A549 (cell line): ENCODE results near the gene SLC1A2.

Experiments
- MAFK ChIP-seq: fragments of 450-650 bp; IDR thresholded peaks from 2 replicates; pipeline ENCODE4 v1.6.1; 2014; ENCODE audit not compliant: partially characterized antibody
- PHF8 ChIP-seq: fragments of 200-600 bp; sonication (generic); IDR thresholded peaks from 2 replicates; pipeline ENCODE4 v1.6.1; 2016; ENCODE audit warnings: low read depth, mild to moderate bottlenecking, antibody characterized with exemption, moderate library complexity, borderline replicate concordance
- POLR2A ChIP-seq: IDR thresholded peaks from 2 replicates; pipeline ENCODE4 v1.6.1; 2012; ENCODE audit warnings: mild to moderate bottlenecking, low read length
- RNF2 ChIP-seq: fragments of 200-600 bp; sonication (generic); IDR thresholded peaks from 2 replicates; pipeline ENCODE4 v1.6.1; 2016; ENCODE audit warnings: low read depth, mild to moderate bottlenecking, antibody characterized with exemption, moderate library complexity, borderline replicate concordance
- SMC3 ChIP-seq: fragments of >200 bp; sonication (Bioruptor Twin); formaldehyde crosslinking; IDR thresholded peaks from 3 replicates; pipeline ENCODE4 v1.6.1; 2018; ENCODE audit warnings: inconsistent platforms
- TP53 ChIP-seq: fragments of 250-450 bp; sonication (Bioruptor Pico); IDR thresholded peaks from 2 replicates; pipeline ENCODE4 v1.5.0; 2021; ENCODE audit warnings: mild to moderate bottlenecking, moderate library complexity
- TF ChIP-seq, protein P1 (sequence below): fragments of >200 bp; sonication (Bioruptor Twin); formaldehyde crosslinking; IDR thresholded peaks from 3 replicates; pipeline ENCODE4 v1.5.1; 2016
- TF ChIP-seq, protein P2 (sequence below): fragments of 150-350 bp; IDR thresholded peaks from 2 replicates; pipeline ENCODE4 v1.6.1; 2014; ENCODE audit warnings: low read depth, mild to moderate bottlenecking, low read length
- TF ChIP-seq, protein P3 (sequence below): fragments of 250-450 bp; sonication (Bioruptor Pico); IDR thresholded peaks from 2 replicates; pipeline ENCODE4 v1.5.0; 2021; ENCODE audit warnings: mild to moderate bottlenecking, moderate library complexity, borderline replicate concordance
- TF ChIP-seq, protein P4 (sequence below): IDR thresholded peaks from 2 replicates; pipeline ENCODE4 v1.6.1; 2012

DNA sequence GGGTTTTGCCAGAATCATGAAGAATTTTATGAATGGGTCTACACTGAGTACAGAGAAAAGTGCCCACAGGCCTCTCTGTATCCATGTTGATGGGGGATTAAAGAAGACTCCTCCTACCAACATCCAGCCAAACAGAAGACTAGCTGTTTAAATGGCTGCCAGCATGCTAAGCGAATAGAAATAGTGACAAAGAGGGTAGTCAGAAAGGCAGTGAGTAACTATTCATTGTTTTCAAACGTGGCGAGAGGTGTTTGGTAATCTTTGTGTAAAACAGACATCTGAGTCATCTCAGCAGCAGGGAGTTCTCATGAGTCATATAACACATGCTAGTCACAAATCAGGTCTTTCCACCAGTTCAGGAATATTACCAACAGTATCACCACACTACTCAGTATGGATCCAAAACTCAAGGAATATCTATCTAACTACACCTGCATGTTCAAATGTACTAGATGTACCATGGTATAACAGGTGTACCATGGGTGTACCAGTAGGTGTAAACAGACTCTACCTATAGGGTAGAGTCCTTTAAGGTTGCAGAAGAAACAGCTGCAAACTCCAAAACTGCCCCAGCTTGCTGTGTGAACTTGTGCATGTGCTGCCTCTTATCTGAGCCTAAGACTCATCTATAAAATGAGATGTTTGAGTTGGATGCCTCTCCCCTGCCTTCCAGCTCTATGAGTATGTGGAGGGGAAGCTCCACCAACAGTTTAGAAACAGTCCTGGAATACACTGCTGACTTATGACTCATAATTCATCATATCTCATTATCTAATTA is 82.0 kb downstream of the SLC1A2 start:
- TF ChIP-seq POLR2A (no peak), SMC3 (peak; percentile 35; the same call in 1 of the 3 replicates), RNF2 (no peak), TP53 (CRISPR knock-in tag) (no peak), MAFK (no peak), PHF8 (no peak)
- TF ChIP-seq, protein P1, sequence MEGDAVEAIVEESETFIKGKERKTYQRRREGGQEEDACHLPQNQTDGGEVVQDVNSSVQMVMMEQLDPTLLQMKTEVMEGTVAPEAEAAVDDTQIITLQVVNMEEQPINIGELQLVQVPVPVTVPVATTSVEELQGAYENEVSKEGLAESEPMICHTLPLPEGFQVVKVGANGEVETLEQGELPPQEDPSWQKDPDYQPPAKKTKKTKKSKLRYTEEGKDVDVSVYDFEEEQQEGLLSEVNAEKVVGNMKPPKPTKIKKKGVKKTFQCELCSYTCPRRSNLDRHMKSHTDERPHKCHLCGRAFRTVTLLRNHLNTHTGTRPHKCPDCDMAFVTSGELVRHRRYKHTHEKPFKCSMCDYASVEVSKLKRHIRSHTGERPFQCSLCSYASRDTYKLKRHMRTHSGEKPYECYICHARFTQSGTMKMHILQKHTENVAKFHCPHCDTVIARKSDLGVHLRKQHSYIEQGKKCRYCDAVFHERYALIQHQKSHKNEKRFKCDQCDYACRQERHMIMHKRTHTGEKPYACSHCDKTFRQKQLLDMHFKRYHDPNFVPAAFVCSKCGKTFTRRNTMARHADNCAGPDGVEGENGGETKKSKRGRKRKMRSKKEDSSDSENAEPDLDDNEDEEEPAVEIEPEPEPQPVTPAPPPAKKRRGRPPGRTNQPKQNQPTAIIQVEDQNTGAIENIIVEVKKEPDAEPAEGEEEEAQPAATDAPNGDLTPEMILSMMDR = no peak
- TF ChIP-seq, protein P2, sequence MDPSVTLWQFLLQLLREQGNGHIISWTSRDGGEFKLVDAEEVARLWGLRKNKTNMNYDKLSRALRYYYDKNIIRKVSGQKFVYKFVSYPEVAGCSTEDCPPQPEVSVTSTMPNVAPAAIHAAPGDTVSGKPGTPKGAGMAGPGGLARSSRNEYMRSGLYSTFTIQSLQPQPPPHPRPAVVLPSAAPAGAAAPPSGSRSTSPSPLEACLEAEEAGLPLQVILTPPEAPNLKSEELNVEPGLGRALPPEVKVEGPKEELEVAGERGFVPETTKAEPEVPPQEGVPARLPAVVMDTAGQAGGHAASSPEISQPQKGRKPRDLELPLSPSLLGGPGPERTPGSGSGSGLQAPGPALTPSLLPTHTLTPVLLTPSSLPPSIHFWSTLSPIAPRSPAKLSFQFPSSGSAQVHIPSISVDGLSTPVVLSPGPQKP = no peak
- TF ChIP-seq, protein P3, sequence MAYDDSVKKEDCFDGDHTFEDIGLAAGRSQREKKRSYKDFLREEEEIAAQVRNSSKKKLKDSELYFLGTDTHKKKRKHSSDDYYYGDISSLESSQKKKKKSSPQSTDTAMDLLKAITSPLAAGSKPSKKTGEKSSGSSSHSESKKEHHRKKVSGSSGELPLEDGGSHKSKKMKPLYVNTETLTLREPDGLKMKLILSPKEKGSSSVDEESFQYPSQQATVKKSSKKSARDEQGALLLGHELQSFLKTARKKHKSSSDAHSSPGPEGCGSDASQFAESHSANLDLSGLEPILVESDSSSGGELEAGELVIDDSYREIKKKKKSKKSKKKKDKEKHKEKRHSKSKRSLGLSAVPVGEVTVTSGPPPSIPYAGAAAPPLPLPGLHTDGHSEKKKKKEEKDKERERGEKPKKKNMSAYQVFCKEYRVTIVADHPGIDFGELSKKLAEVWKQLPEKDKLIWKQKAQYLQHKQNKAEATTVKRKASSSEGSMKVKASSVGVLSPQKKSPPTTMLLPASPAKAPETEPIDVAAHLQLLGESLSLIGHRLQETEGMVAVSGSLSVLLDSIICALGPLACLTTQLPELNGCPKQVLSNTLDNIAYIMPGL = no peak
- TF ChIP-seq, protein P4, sequence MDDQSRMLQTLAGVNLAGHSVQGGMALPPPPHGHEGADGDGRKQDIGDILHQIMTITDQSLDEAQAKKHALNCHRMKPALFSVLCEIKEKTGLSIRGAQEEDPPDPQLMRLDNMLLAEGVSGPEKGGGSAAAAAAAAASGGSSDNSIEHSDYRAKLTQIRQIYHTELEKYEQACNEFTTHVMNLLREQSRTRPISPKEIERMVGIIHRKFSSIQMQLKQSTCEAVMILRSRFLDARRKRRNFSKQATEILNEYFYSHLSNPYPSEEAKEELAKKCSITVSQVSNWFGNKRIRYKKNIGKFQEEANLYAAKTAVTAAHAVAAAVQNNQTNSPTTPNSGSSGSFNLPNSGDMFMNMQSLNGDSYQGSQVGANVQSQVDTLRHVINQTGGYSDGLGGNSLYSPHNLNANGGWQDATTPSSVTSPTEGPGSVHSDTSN = no peak
